Stimulated activated effector memory CD8-positive, alpha-beta T cell treated with anti-CD3 and anti-CD28 coated beads, Interleukin-12 subunit alpha, Interleukin-12 subunit beta, amount 100 ng/mL, for 72 hours (primary cell): ENCODE results near the gene RAB38.

Experiments used
- ATAC-seq: fragments of 150-1000 bp; cut with Tn5 transposase; 2 replicates; pipeline ENCODE4 v1.10.0; 2021
- DNase-seq, 2 donors: peaks; one replicate each; pipeline ENCODE4 v3.0.0; 2021 to 2022; ENCODE audit warnings: low spot score in 2 of 2
- H3K27ac Mint-ChIP-seq: one replicate; pipeline ENCODE4 v1.8.0; 2022; ENCODE audit warnings: mild to moderate bottlenecking, mixed read lengths
- H3K36me3 Mint-ChIP-seq: one replicate; pipeline ENCODE4 v1.8.0; 2022; ENCODE audit warnings: mild to moderate bottlenecking, mixed read lengths
- H3K4me1 Mint-ChIP-seq: one replicate; pipeline ENCODE4 v1.8.0; 2022; ENCODE audit warnings: mixed read lengths
- H3K4me3 Mint-ChIP-seq: one replicate; pipeline ENCODE4 v1.8.0; 2022; ENCODE audit warnings: mild to moderate bottlenecking, mixed read lengths
- H3K9me3 Mint-ChIP-seq: one replicate; pipeline ENCODE4 v1.8.0; 2022; ENCODE audit warnings: mixed read lengths

The RAB38 gene

DNA sequence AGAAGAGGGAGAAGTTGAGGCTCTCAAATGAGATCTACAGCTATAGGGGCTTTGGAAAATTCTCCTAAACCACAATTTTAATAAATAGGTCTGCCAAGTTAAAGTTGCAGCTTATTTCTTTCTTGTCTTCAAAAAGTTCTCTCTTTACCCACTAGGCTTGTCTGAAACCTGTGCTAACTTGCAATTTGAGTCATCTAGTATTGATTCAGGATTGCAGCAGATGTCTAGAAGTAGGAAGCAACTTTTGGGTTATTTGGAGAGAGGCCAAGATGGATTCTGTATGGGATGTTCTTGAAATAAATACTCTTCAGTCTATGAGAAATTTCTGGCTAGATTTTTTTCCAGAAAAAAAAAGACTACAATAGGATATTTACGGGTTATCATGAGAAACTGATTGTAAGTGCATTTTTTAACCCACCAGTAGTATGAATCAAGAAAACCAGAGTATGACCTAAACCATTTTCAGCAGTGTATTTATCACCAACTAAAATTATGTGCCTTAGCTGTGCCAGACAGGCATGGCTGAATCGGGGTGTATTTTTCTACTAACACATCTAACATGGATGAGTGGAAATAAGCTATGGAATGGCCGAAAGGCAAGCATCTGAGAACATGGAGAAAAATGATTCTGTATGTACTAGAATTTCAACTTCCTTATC lies 4.9 kb upstream of the RAB38 start:
- H3K4me1 Mint-ChIP-seq: peaks cover 34% of the 10 kb centered on the region
- DNase-seq (no peak), ATAC-seq (peak; percentile 75)
- no peaks in the 10 kb centered on the region for H3K9me3 Mint-ChIP-seq
- peak overlapping the region; percentile 60 for H3K27ac Mint-ChIP-seq
- peak overlapping the region; percentile 38 for H3K4me3 Mint-ChIP-seq
- no peaks in the 10 kb centered on the region for H3K36me3 Mint-ChIP-seq

DNA sequence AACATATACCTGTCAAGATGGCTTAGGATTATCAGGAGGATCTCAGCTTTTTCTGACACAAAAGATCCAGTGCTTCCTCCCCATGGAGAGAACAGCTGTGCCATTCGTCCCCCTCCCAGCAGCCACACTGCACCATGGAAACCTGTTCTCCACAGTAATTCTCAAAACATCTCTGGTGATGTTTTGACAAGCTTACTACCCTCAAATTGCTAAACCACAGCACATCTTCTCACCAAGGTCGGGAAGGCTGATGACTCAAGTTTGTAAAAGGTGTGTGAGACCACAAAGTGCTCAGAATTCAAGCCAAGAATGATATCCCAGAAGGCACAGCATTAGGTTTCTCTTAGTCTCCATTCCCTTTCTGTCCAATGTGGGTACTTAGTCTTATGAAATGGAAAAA lies 3.9 kb upstream of the RAB38 start:
- Mint-ChIP-seq H3K36me3 (no peaks in the 10 kb centered on the region), H3K27ac (peak overlapping the region; percentile 60), H3K9me3 (no peaks in the 10 kb centered on the region), H3K4me3 (peak overlapping the region; percentile 38), H3K4me1 (peaks cover 43% of the 10 kb centered on the region)
- peak; percentile 14 to 73 for DNase-seq
- ATAC-seq: peak; percentile 83

DNA sequence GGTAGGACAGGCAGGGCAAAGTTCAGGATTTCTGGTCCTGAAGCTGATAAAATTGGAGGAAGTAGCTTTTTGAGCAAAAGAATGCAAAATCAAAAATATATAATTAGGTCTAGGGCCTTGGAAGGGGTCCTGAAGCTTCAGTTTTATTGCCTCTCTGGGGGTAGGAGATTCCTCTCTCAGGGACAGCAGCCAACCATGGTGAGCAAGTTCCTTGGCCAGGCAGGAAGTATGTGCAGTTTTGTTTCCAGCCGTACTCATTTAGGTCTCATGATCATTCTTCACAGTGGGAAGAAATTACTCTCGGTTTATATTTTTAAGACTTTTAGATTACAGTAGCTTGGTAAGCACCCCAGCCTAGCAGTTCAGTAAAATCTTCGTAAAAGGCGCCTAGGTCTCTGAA lies 2.9 kb upstream of the RAB38 start:
- ATAC-seq (no peak), DNase-seq (no peak)
- Mint-ChIP-seq H3K4me3 (no peak overlapping the region), H3K36me3 (no peaks in the 10 kb centered on the region), H3K9me3 (no peaks in the 10 kb centered on the region), H3K4me1 (peaks cover 48% of the 10 kb centered on the region), H3K27ac (peak overlapping the region; percentile 60)

DNA sequence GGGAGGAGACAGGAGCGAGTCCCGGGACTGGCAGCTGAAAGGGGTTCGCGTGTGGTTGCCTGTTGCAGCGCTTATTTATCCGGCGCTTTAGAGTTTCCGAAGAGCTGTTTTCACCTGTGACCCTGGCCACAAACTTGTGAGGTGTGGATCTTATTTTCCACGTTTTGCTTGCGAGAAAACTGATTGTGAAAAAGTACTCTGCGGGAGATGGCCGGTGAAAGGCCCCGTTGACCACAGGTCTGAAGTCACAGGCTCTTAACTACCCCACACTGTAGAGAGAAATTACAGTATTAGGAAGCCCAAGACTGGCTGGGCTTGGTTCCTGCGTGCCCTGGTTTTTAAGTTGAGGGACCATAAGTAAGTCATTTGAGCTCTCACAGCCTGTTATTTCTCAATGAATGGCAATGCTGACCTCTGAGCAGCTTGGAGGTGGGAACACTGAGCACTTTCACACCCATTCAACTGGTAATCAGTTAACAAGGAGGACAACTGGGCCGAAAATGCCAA lies 379 bp upstream of the RAB38 start:
- H3K36me3 Mint-ChIP-seq: no peaks in the 10 kb centered on the region
- no peak for ATAC-seq
- peaks cover 49% of the 10 kb centered on the region for H3K4me1 Mint-ChIP-seq
- H3K27ac Mint-ChIP-seq: no peak overlapping the region
- H3K9me3 Mint-ChIP-seq: no peaks in the 10 kb centered on the region
- peak overlapping the region; percentile 68 for H3K4me3 Mint-ChIP-seq
- DNase-seq: no peak

GRCh38 chr11:88173956-88174355 lies 1.3 kb downstream of the RAB38 start:
- Mint-ChIP-seq H3K27ac (peak overlapping the region; percentile 73), H3K36me3 (no peaks in the 10 kb centered on the region), H3K9me3 (no peaks in the 10 kb centered on the region), H3K4me3 (peak overlapping the region; percentile 68), H3K4me1 (peaks cover 33% of the 10 kb centered on the region)
- ATAC-seq (no peak), DNase-seq (no peak)

DNA sequence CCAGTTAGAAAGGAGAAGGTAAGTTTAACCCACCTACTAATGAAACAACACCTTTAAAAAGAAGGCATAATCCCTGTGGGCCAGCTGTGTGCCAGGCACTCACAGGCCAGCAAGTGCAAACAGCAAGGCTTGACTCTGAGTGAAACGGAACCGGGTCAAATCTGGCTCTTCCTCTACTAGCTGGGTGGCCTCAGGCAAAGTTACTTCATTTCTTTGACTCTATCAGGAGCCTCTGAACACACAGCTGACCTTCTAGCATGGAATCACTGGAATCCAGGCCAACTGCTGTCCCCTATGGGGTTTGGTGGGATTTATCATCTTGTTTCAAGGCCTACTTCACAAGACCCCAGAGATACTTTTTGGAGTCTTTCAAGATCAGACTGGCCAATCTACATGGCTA lies 3.3 kb downstream of the RAB38 start:
- H3K9me3 Mint-ChIP-seq: no peaks in the 10 kb centered on the region
- no peak for DNase-seq
- no peak overlapping the region for H3K4me3 Mint-ChIP-seq
- peaks cover 19% of the 10 kb centered on the region for H3K4me1 Mint-ChIP-seq
- H3K27ac Mint-ChIP-seq: no peak overlapping the region
- H3K36me3 Mint-ChIP-seq: no peaks in the 10 kb centered on the region
- ATAC-seq: no peak

GRCh38 chr11:88170673-88171072 lies 4.6 kb downstream of the RAB38 start:
- Mint-ChIP-seq H3K4me3 (no peak overlapping the region), H3K27ac (no peak overlapping the region), H3K4me1 (peaks cover 19% of the 10 kb centered on the region), H3K36me3 (no peaks in the 10 kb centered on the region), H3K9me3 (no peaks in the 10 kb centered on the region)
- DNase-seq (no peak), ATAC-seq (no peak)

- H3K9me3 Mint-ChIP-seq: no peaks in the 10 kb centered on the region
- ATAC-seq: no peak
Measured at GRCh38 chr11:88169881-88170280, 5.4 kb downstream of the RAB38 start.

DNA sequence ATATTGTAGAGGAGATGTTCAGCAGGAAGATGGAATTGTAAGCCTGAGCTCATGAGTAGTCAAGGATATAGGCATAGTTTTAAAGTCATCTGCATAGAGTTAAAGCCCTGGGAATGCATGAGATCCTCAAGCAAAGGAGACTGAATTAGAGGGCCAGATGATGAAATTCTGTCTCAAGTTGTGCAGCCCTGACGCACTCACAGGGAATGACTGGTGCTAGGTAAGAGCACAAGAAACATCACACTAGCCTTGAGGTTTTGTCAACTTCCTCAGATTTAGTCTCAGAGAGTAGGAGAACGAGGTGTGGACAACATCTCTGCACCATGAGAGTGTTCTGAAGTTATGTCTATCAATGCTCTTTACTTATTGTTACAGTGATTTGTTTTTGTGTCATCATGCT lies 5.8 kb downstream of the RAB38 start:
- DNase-seq: no peak
- Mint-ChIP-seq H3K27ac (no peak overlapping the region), H3K4me3 (no peak overlapping the region), H3K9me3 (no peaks in the 10 kb centered on the region), H3K4me1 (peaks cover 9% of the 10 kb centered on the region), H3K36me3 (no peaks in the 10 kb centered on the region)
- no peak for ATAC-seq

More at GRCh38 chr11:88169881-88170280, 5.4 kb downstream of the RAB38 start:
- H3K4me3 Mint-ChIP-seq: no peak overlapping the region
- H3K27ac Mint-ChIP-seq: no peak overlapping the region
- DNase-seq: no peak
- H3K36me3 Mint-ChIP-seq: no peaks in the 10 kb centered on the region
- peaks cover 13% of the 10 kb centered on the region for H3K4me1 Mint-ChIP-seq

DNA sequence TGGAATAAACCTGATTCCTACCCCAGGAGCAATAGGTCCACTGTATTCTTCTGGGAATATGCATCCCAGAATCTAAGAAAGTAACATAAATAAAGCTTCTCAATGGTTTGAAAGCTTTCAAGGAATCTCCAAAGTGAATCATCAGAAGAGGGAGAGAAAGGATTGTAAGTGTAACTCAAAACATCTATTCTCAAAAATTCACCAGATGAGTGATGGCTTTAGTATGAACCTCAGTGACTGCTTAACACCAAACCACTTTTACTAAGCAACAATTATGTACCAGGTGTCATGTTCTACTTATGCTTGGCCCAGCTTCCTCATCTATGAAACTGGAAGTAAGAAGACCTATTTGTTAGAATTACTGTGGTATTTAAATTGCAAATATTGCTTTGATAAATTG lies 7.4 kb downstream of the RAB38 start:
- ATAC-seq (no peak), DNase-seq (no peak)
- Mint-ChIP-seq H3K27ac (no peak overlapping the region), H3K4me1 (no peaks in the 10 kb centered on the region), H3K4me3 (no peak overlapping the region), H3K36me3 (no peaks in the 10 kb centered on the region), H3K9me3 (no peaks in the 10 kb centered on the region)

DNA sequence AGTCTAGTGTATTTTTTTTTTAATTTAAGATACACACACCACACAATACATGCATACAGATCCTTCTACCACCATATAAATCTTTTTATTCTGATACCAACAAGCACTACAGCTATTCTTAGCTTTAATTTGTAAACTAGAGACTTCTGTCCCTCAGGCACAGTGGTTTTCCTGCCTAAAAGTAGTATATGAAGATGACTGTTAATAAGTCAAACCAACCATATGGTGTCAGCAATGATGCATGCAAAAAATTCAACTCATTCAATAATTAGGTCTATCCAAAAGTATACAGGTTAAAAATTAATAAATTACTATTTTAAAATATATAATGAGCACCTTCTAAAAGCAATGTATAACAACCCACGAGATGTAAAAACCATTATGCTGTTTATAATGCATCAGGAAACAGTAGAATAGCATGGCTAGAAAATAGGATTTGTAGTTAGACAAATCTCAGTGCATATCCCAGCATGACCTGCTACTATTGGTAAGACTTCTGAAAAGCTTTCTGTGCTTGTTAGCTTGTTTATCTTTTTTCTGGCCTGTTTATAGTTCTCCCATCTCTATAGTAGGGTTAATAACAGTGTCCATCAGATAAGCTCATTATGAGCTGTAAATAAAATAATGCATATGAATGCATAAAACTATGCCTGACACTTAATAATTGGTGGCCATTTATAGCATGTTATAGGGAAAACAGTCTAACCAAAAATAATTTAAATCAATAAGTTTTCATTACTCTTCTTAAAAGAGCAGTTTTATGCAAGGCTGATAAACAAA lies 10.2 kb downstream of the RAB38 start:
- H3K9me3 Mint-ChIP-seq: no peaks in the 10 kb centered on the region
- no peak overlapping the region for H3K27ac Mint-ChIP-seq
- DNase-seq (no peak), ATAC-seq (no peak)
- H3K36me3 Mint-ChIP-seq: no peaks in the 10 kb centered on the region
- H3K4me1 Mint-ChIP-seq: no peaks in the 10 kb centered on the region
- H3K4me3 Mint-ChIP-seq: no peak overlapping the region

DNA sequence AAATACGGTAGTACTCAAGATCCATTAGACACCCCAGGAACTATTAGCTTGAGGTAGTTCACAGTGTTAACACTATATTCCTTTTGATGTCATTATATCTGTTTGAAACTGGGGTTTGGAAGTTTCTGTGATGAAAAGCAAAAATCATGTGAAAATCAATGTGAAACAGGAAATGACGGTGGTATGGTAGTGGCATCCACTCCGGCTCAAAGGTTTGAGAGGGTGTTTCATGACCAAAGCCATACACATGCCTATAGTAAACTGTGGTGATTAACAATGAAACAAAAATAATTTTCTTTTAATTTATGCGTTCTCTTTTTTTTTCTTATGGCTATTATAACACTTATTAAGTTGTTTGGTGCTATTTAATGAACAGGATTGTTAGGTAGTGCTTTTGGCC lies 10.9 kb downstream of the RAB38 start:
- no peak overlapping the region for H3K4me3 Mint-ChIP-seq

DNA sequence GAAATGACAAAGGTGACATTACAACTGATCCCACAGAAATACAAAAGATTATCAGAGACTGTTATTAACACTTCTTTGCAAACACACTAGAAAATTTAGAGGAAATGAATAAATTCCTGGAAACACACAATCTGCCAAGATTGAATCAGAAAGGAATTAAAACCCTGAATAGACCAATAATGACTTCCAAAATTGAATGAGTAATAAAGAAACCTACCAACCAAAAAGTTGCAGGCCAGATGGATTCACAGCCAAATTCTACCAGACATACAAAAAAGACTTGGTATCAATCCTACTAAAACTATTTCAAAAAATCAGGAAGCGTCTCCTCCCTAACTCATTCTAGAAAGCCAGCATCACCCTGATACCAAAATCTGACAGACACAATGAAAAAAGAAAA lies 17.2 kb downstream of the RAB38 start:
- Mint-ChIP-seq H3K4me1 (no peaks in the 10 kb centered on the region), H3K9me3 (peaks cover 8% of the 10 kb centered on the region), H3K4me3 (no peak overlapping the region), H3K36me3 (no peaks in the 10 kb centered on the region), H3K27ac (no peak overlapping the region)
- ATAC-seq (no peak), DNase-seq (no peak)

More for the DNA sequence above, 10.9 kb downstream of the RAB38 start:
- Mint-ChIP-seq H3K27ac (no peak overlapping the region), H3K4me1 (no peaks in the 10 kb centered on the region), H3K9me3 (no peaks in the 10 kb centered on the region), H3K36me3 (no peaks in the 10 kb centered on the region)
- peak; percentile 57 for ATAC-seq
- no peak for DNase-seq

DNA sequence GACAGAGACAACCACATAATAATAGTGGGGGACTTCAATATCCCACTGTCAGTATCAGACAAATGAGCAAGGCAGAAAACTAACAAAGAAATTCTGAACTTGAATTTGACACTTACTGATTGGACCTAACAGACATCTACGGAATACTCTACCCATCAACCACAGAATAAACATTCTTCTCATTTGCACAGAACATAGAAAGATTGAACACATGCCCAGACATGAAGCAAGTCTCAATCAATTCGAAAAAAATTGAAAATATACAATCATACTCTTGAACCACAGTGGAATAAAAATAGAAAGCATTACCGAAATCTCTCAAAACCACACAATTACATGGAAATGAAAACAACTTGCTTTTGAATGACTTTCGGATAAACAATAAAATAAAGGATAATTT lies 17.9 kb downstream of the RAB38 start:
- H3K27ac Mint-ChIP-seq: no peak overlapping the region
- DNase-seq: no peak
- peaks cover 8% of the 10 kb centered on the region for H3K9me3 Mint-ChIP-seq
- no peak for ATAC-seq
- H3K4me3 Mint-ChIP-seq: no peak overlapping the region
- no peaks in the 10 kb centered on the region for H3K4me1 Mint-ChIP-seq
- H3K36me3 Mint-ChIP-seq: no peaks in the 10 kb centered on the region

- DNase-seq (no peak), ATAC-seq (no peak)
- H3K9me3 Mint-ChIP-seq: peaks cover 8% of the 10 kb centered on the region
- no peak overlapping the region for H3K4me3 Mint-ChIP-seq
- H3K36me3 Mint-ChIP-seq: no peaks in the 10 kb centered on the region
- H3K4me1 Mint-ChIP-seq: no peaks in the 10 kb centered on the region
- H3K27ac Mint-ChIP-seq: no peak overlapping the region
Measured at GRCh38 chr11:88152381-88152780, 22.9 kb downstream of the RAB38 start.

- Mint-ChIP-seq H3K27ac (no peak overlapping the region), H3K4me1 (no peaks in the 10 kb centered on the region), H3K9me3 (peaks cover 8% of the 10 kb centered on the region), H3K4me3 (no peak overlapping the region), H3K36me3 (no peaks in the 10 kb centered on the region)
- DNase-seq (no peak), ATAC-seq (no peak)
Measured at GRCh38 chr11:88151709-88152265, 23.5 kb downstream of the RAB38 start.
